B cell (primary cell): Measurements from ENCODE around the gene RLBP1. TPM values are rescaled to one million over a fixed set of nuclear protein-coding genes. Genes with fewer than 3 reads are reported as not detected.

Experiments
- ATAC-seq: fragments of 200-7000 bp; cut with Tn5 transposase; one replicate; pipeline ENCODE4 v1.10.0; 2021; ENCODE audit warnings: low read depth, mild to moderate bottlenecking, moderate number of reproducible peaks, moderate library complexity
- CTCF ChIA-PET: fragments of 350-600 bp; sonication (Branson Sonifier 250); formaldehyde crosslinking; loops from one replicate; lab custom pipeline; 2021; ENCODE audit warnings: antibody characterized with exemption, inconsistent platforms; lab: Charles Lee
- POLR2A ChIA-PET: fragments of 350-600 bp; sonication (Branson Sonifier 250); formaldehyde crosslinking; loops from one replicate; lab custom pipeline; 2021; ENCODE audit warnings: antibody characterized with exemption; lab: Charles Lee
- DNase-seq: peaks from one replicate; pipeline ENCODE4 v3.0.0; 2013
- H2AFZ ChIP-seq: 2 replicates; pipeline ENCODE4 v1.6.1; 2012; ENCODE audit warnings: mild to moderate bottlenecking, low read depth, low read length; ENCODE audit not compliant: insufficient read depth, poor library complexity, severe bottlenecking
- H3K27ac ChIP-seq, 2 donors: 1 replicate in 1 of 2; 2 replicates in 1 of 2; pipeline ENCODE4 v1.5.1; 2012 to 2013; ENCODE audit warnings: low read length in 2 of 2, mild to moderate bottlenecking in 2 of 2, moderate library complexity in 1 of 2
- H3K27me3 ChIP-seq, 4 experiments: fragments of 200-600 bp in 1 of 4; sonication (generic) in 1 of 4; replicated peaks in 1 of 4; 1 replicate in 2 of 4; 2 replicates in 2 of 4; pipeline versions ENCODE4 v1.6.1 to v1.7.0; 2013 to 2016; ENCODE audit warnings: low read length in 3 of 4, mild to moderate bottlenecking in 2 of 4, mixed read lengths in 1 of 4, moderate library complexity in 1 of 4; ENCODE audit not compliant: insufficient read depth in 4 of 4, control insufficient read depth in 3 of 4; ENCODE audit errors: control extremely low read depth in 1 of 4
- H3K36me3 ChIP-seq, 2 experiments: replicated peaks in 1 of 2; 1 replicate in 1 of 2; 2 replicates in 1 of 2; pipeline versions ENCODE4 v1.6.1 to v1.7.1; 2013; ENCODE audit warnings: low read length in 1 of 2; ENCODE audit not compliant: insufficient read depth in 2 of 2, control insufficient read depth in 1 of 2; ENCODE audit errors: control extremely low read depth in 1 of 2, extremely low read depth in 1 of 2
- H3K4me1 ChIP-seq, 2 donors: fragments of 200-600 bp in 1 of 2; sonication (generic) in 1 of 2; 1 replicate in 1 of 2; 2 replicates in 1 of 2; pipeline versions ENCODE4 v1.5.1 to v1.6.1; 2013 to 2017; ENCODE audit warnings: low read length in 2 of 2; ENCODE audit not compliant: control insufficient read depth in 2 of 2, insufficient read depth in 2 of 2
- H3K4me2 ChIP-seq: replicated peaks from 2 replicates; pipeline ENCODE3; 2012; ENCODE audit warnings: mild to moderate bottlenecking, low read depth, low read length; ENCODE audit not compliant: poor library complexity, severe bottlenecking
- H3K4me3 ChIP-seq, 5 experiments: fragments of 200-600 bp in 1 of 5; sonication (generic) in 1 of 5; 1 replicate in 3 of 5; 2 replicates in 2 of 5; pipeline versions ENCODE4 v1.5.1 to v1.7.0; 2011 to 2016; ENCODE audit warnings: low read length in 4 of 5, mild to moderate bottlenecking in 4 of 5, low read depth in 2 of 5, control low read depth in 1 of 5, moderate library complexity in 1 of 5; ENCODE audit not compliant: insufficient read depth in 1 of 5; ENCODE audit errors: control extremely low read depth in 1 of 5, extremely low read depth in 1 of 5
- H3K79me2 ChIP-seq: fragments of 200-600 bp; sonication (generic); one replicate; pipeline ENCODE4 v1.6.0; 2016; ENCODE audit warnings: low read length; ENCODE audit not compliant: control insufficient read depth, insufficient read depth
- H3K9ac ChIP-seq: fragments of 200-600 bp; sonication (generic); 2 replicates; pipeline ENCODE4 v1.6.1; 2017; ENCODE audit warnings: mild to moderate bottlenecking, low read length, moderate library complexity
- H3K9me3 ChIP-seq, 3 donors: one replicate each; pipeline versions ENCODE4 v1.6.1 to v1.7.1; 2013; ENCODE audit warnings: low read length in 2 of 3; ENCODE audit not compliant: control insufficient read depth in 2 of 3, insufficient read depth in 1 of 3; ENCODE audit errors: control extremely low read depth in 1 of 3
- H4K20me1 ChIP-seq: 2 replicates; pipeline ENCODE4 v1.6.0; 2012; ENCODE audit warnings: mild to moderate bottlenecking, low read length; ENCODE audit not compliant: insufficient read depth, control insufficient read depth, poor library complexity, severe bottlenecking
- H3K27ac Mint-ChIP-seq: one replicate; pipeline ENCODE4 v1.8.0; 2021; ENCODE audit warnings: mixed read lengths
- H3K27me3 Mint-ChIP-seq: one replicate; pipeline ENCODE4 v1.8.0; 2021; ENCODE audit warnings: mixed read lengths
- H3K4me1 Mint-ChIP-seq: one replicate; pipeline ENCODE4 v1.8.0; 2021; ENCODE audit warnings: mixed read lengths
- H3K4me3 Mint-ChIP-seq: one replicate; pipeline ENCODE4 v1.8.0; 2021; ENCODE audit warnings: mixed read lengths
- H3K9me3 Mint-ChIP-seq: one replicate; pipeline ENCODE4 v1.8.0; 2022; ENCODE audit warnings: mixed read lengths; ENCODE audit not compliant: insufficient read depth
- EZH2 ChIP-seq: IDR thresholded peaks from 2 replicates; pipeline ENCODE4 v1.6.1; 2012; ENCODE audit warnings: borderline replicate concordance, low read depth, mild to moderate bottlenecking, moderate library complexity, low read length; ENCODE audit not compliant: insufficient read depth, poor library complexity, severe bottlenecking
- WGBS: methylation state at CpG from one replicate; pipeline ENCODE4 v1.1.5; 2013; ENCODE audit warnings: missing lambda C conversion rate; ENCODE audit not compliant: insufficient coverage; 5-methylcytosine and 5-hydroxymethylcytosine counted together
- intact Hi-C: fragments of 100-400 bp; cut with micrococcal nuclease; formaldehyde crosslinking; loops from one replicate; pipeline ENCODE4 v1.10.0; 2022
- polyA plus RNA-seq: library from polyadenylated mRNA; depleted of rRNA; stranded (reverse); fragments of >200 nt; gene quantifications from 2 replicates; pipeline ENCODE4 v1.2.3, GENCODE V29; 2012
- total RNA-seq, 2 donors: library from RNA; stranded (reverse); fragments of 120-200 nt in 1 of 2; gene quantifications; 1 replicate in 1 of 2; 2 replicates in 1 of 2; pipeline versions ENCODE4 v1.2.3 to v1.2.4, GENCODE V29; 2013 to 2022
- TF ChIP-seq, protein P1 (sequence below): fragments of 200-600 bp; IDR thresholded peaks from one replicate; pipeline ENCODE4 v1.8.0; 2022; ENCODE audit warnings: antibody characterized with exemption, mild to moderate bottlenecking

RLBP1 gene
- total and polyA plus RNA-seq, 2 donors (not counting 1 experiment from before 2014, with no cell fraction given), result not detected

DNA sequence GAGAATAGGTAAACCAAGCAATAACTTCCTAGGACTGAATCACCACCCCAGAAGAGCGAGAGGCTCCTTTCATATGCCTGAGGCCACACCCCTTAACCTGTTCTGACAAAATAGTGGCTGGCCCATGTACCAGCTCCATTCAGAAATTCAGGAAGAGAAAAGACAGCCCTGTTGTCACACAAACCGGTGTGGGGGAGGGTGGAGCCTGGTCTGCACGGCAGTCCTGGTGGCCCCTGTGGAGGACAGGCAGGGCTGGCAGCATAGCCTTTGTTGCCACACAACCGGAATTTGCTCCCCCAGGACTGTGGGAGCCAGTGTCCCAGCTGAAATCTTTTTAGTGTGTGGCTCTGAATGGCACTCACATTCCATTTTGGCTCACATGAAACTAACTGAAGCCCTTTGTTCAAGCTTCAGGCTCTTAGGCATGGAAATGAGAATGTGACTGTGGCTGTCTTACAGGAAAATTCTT lies 23.8 kb downstream of the RLBP1 start:
- no peak overlapping the region for H3K9ac ChIP-seq
- H2AFZ ChIP-seq, result no peak overlapping the region
- ChIA-PET POLR2A (no interaction called here), CTCF (interaction anchor here (5.7 kb wide), 1 partner anchor 10 kb away, joined by 38 read pairs; no protein-coding TSS in a partner anchor)
- H3K4me1 ChIP-seq, result no peaks in the 10 kb centered on the region
- H3K4me3 ChIP-seq, result no peak overlapping the region
- Mint-ChIP-seq H3K27me3 (no peaks in the 10 kb centered on the region), H3K27ac (no peak overlapping the region), H3K4me3 (no peak overlapping the region), H3K4me1 (no peaks in the 10 kb centered on the region), H3K9me3 (no peaks in the 10 kb centered on the region)
- ATAC-seq, result no peak
- TF ChIP-seq, protein P1, sequence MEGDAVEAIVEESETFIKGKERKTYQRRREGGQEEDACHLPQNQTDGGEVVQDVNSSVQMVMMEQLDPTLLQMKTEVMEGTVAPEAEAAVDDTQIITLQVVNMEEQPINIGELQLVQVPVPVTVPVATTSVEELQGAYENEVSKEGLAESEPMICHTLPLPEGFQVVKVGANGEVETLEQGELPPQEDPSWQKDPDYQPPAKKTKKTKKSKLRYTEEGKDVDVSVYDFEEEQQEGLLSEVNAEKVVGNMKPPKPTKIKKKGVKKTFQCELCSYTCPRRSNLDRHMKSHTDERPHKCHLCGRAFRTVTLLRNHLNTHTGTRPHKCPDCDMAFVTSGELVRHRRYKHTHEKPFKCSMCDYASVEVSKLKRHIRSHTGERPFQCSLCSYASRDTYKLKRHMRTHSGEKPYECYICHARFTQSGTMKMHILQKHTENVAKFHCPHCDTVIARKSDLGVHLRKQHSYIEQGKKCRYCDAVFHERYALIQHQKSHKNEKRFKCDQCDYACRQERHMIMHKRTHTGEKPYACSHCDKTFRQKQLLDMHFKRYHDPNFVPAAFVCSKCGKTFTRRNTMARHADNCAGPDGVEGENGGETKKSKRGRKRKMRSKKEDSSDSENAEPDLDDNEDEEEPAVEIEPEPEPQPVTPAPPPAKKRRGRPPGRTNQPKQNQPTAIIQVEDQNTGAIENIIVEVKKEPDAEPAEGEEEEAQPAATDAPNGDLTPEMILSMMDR, result no peak
- TF ChIP-seq EZH2, result no peak
- peaks cover 2 to 35% of the 10 kb centered on the region in 2 experiments for H3K36me3 ChIP-seq
- H3K4me2 ChIP-seq, result no peak overlapping the region
- no peaks in the 10 kb centered on the region for H3K27me3 ChIP-seq
- intact Hi-C loops, result no loop called here
- WGBS, result 86% methylated on average over 2 of the region's 4 CpGs
- H3K79me2 ChIP-seq, result no peaks in the 10 kb centered on the region
- no peak for DNase-seq
- no peak overlapping the region for H3K27ac ChIP-seq
- no peaks in the 10 kb centered on the region for H4K20me1 ChIP-seq
- no peaks in the 10 kb centered on the region for H3K9me3 ChIP-seq

DNA sequence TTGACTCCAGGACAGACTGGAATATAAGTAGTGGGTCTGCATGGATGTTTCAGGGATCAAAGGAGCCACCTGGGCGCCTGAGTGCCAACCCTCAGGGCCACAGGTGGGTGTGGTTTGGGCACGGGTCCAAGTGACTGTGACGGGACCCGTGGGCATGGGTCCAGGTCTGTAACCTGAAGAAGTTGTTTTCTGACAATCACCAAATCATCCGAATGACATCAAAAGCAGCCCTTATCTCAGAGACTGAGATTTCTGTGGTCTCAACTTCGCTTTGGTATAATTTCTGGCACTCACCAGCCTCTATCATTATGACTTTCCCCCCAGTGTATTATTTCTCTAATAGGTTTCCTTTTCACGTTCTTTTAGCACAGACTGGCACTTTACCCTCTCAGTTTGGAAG lies 24.4 kb downstream of the RLBP1 start:
- intact Hi-C loops, result no loop called here
- Histone ChIP-seq H2AFZ (no peak overlapping the region), H3K4me2 (no peak overlapping the region), H3K36me3 (peaks cover 2 to 41% of the 10 kb centered on the region in 2 experiments), H3K9ac (no peak overlapping the region), H3K9me3 (no peaks in the 10 kb centered on the region), H4K20me1 (no peaks in the 10 kb centered on the region), H3K4me1 (no peaks in the 10 kb centered on the region), H3K27me3 (no peaks in the 10 kb centered on the region), H3K4me3 (no peak overlapping the region), H3K79me2 (no peaks in the 10 kb centered on the region), H3K27ac (no peak overlapping the region)
- 95% methylated on average over 5 of the region's 7 CpGs for WGBS
- no peak for ATAC-seq
- ChIA-PET POLR2A (no interaction called here), CTCF (interaction anchor here (5.7 kb wide), 1 partner anchor 10 kb away, joined by 38 read pairs; no protein-coding TSS in a partner anchor)
- no peaks in the 10 kb centered on the region for H3K27me3 Mint-ChIP-seq
- H3K4me1 Mint-ChIP-seq, result no peaks in the 10 kb centered on the region
- no peak for TF ChIP-seq EZH2
- TF ChIP-seq, protein P1, result no peak
- H3K9me3 Mint-ChIP-seq, result no peaks in the 10 kb centered on the region
- DNase-seq, result no peak
- no peak overlapping the region for H3K4me3 Mint-ChIP-seq
- no peak overlapping the region for H3K27ac Mint-ChIP-seq
